GM12878 (cell line): Measurements from ENCODE around the gene RXFP1.
A peak's percentile ranks its signal among the peaks of the same experiment; 100 is the strongest.

Experiments
- EP300 ChIP-seq, 2 experiments: fragments of 150-350 bp in 1 of 2; IDR thresholded peaks; 2 replicates each; pipeline ENCODE4 v1.6.1; 2011 to 2012; ENCODE audit warnings: low read depth in 2 of 2, low read length in 2 of 2, borderline replicate concordance in 1 of 2, improper control_type of control experiment in 1 of 2, inconsistent platforms in 1 of 2; ENCODE audit not compliant: control insufficient read depth in 1 of 2
- POLR2A ChIP-seq: IDR thresholded peaks from 2 replicates; pipeline ENCODE4 v1.6.1; 2011; ENCODE audit warnings: low read depth, mild to moderate bottlenecking, low read length
- POLR2AphosphoS5 ChIP-seq: IDR thresholded peaks from 2 replicates; pipeline ENCODE4 v1.6.1; 2011; ENCODE audit warnings: mild to moderate bottlenecking, low read length, inconsistent platforms
- RFX5 ChIP-seq: IDR thresholded peaks from 2 replicates; pipeline ENCODE4 v1.6.1; 2011; ENCODE audit warnings: low read depth, low read length, improper control_type of control experiment
- SRF ChIP-seq, 2 experiments: IDR thresholded peaks; 2 replicates each; pipeline ENCODE4 v1.6.1; 2011; ENCODE audit warnings: low read depth in 2 of 2, low read length in 2 of 2, mild to moderate bottlenecking in 1 of 2, moderate library complexity in 1 of 2
- TAF1 ChIP-seq: IDR thresholded peaks from 2 replicates; pipeline ENCODE4 v1.6.1; 2011; ENCODE audit warnings: mild to moderate bottlenecking, low read depth, low read length, borderline replicate concordance
- TCF12 ChIP-seq: IDR thresholded peaks from 2 replicates; pipeline ENCODE4 v1.6.1; 2011; ENCODE audit warnings: low read depth, mild to moderate bottlenecking, low read length
- TF ChIP-seq, protein P1 (sequence below): IDR thresholded peaks from 2 replicates; pipeline ENCODE4 v1.6.1; 2011; ENCODE audit warnings: borderline replicate concordance, low read depth, mild to moderate bottlenecking, moderate library complexity, mixed read lengths, low read length; ENCODE audit not compliant: insufficient read depth; ENCODE audit errors: extremely low read length
- TF ChIP-seq, protein P2 (sequence below), 3 experiments: IDR thresholded peaks in 2 of 3; conservative IDR thresholded peaks in 1 of 3; 2 replicates each; pipeline ENCODE4 v1.5.1; 2011; ENCODE audit warnings: low read depth in 3 of 3, low read length in 3 of 3, mild to moderate bottlenecking in 3 of 3, control low read depth in 2 of 3, moderate library complexity in 2 of 3, inconsistent platforms in 1 of 3, mixed read lengths in 1 of 3; ENCODE audit not compliant: control insufficient read depth in 2 of 3, insufficient read depth in 1 of 3; ENCODE audit errors: extremely low read depth in 1 of 3
- TF ChIP-seq, protein P3 (sequence below): IDR thresholded peaks from 2 replicates; pipeline ENCODE4 v1.6.1; 2012; ENCODE audit warnings: low read length, inconsistent platforms

DNA sequence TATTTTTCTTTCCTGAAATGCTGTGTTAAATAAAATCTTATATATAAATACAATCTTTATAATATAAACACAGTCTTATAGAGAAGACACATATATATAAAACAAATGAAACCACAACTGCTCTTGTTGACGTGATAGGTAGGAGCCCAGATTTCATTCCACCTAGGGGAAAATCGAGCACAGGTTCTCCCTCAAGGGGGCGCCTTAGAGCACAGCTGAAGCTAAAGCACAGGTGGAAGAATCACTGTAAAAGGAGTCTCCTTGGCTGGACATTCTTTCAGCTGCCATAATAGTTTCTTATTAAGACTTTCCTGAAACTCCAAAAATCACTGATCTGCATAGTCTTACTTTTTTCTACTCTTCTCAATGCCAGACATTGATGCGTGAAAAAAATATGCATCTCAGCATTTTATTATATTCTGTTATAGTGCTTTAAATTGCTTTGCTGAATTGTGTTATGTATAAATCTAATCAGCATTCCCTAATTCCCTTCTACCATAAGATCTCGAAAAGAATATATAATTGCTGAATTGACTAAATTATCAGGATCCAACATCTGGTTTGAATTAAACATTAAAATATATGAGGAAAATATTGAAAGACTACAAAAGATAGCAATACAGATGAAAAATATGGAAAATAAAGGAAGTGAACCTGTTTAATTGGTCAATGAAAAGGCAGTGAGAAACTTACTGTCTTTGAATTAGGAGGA, 25.5 kb upstream of the RXFP1 start:
- TF ChIP-seq, protein P1, sequence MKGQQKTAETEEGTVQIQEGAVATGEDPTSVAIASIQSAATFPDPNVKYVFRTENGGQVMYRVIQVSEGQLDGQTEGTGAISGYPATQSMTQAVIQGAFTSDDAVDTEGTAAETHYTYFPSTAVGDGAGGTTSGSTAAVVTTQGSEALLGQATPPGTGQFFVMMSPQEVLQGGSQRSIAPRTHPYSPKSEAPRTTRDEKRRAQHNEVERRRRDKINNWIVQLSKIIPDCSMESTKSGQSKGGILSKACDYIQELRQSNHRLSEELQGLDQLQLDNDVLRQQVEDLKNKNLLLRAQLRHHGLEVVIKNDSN, result no peak
- TF ChIP-seq SRF (IDR thresholded peaks at IDR 0.05; ENCODE audit: low read depth in 2 of 2, low read length in 2 of 2) (no peak), POLR2A (no peak), TAF1 (no peak), POLR2AphosphoS5 (no peak), RFX5 (no peak), TCF12 (no peak), EP300 (IDR thresholded peaks at IDR 0.05; ENCODE audit: borderline replicate concordance in 1 of 2, control insufficient read depth in 1 of 2, low read depth in 2 of 2, low read length in 2 of 2) (no peak)
- TF ChIP-seq, protein P2, sequence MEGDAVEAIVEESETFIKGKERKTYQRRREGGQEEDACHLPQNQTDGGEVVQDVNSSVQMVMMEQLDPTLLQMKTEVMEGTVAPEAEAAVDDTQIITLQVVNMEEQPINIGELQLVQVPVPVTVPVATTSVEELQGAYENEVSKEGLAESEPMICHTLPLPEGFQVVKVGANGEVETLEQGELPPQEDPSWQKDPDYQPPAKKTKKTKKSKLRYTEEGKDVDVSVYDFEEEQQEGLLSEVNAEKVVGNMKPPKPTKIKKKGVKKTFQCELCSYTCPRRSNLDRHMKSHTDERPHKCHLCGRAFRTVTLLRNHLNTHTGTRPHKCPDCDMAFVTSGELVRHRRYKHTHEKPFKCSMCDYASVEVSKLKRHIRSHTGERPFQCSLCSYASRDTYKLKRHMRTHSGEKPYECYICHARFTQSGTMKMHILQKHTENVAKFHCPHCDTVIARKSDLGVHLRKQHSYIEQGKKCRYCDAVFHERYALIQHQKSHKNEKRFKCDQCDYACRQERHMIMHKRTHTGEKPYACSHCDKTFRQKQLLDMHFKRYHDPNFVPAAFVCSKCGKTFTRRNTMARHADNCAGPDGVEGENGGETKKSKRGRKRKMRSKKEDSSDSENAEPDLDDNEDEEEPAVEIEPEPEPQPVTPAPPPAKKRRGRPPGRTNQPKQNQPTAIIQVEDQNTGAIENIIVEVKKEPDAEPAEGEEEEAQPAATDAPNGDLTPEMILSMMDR (IDR thresholded peaks at IDR 0.05 in 2 of 3, conservative IDR thresholded peaks at IDR 0.05 in 1 of 3; ENCODE audit: control insufficient read depth in 2 of 3, extremely low read depth in 1 of 3, insufficient read depth in 1 of 3, low read depth in 3 of 3, low read length in 3 of 3), result peak; percentile 47 to 72 (median 53); a peak in 5 of 6 replicates
- TF ChIP-seq, protein P3, sequence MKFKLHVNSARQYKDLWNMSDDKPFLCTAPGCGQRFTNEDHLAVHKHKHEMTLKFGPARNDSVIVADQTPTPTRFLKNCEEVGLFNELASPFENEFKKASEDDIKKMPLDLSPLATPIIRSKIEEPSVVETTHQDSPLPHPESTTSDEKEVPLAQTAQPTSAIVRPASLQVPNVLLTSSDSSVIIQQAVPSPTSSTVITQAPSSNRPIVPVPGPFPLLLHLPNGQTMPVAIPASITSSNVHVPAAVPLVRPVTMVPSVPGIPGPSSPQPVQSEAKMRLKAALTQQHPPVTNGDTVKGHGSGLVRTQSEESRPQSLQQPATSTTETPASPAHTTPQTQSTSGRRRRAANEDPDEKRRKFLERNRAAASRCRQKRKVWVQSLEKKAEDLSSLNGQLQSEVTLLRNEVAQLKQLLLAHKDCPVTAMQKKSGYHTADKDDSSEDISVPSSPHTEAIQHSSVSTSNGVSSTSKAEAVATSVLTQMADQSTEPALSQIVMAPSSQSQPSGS, result no peak
